ENCODE measurements around the gene BAK1. TPM values are rescaled to one million over a fixed set of nuclear protein-coding genes. Genes with fewer than 3 reads are reported as not detected.

Gene BAK1
- total RNA-seq, 1 experiment from 2014 or later: 40.0 TPM

- no peak overlapping the region for H2AK5ac ChIP-seq (ENCODE audit: insufficient read length, low read length)
- H3K23me2 ChIP-seq (ENCODE audit: insufficient read length, low read depth, low read length, poor library complexity, severe bottlenecking): no peaks in the 10 kb centered on the region
- no peak overlapping the region for H3K4me2 ChIP-seq (ENCODE audit: insufficient read depth, insufficient read length, low read length)
- H3K9ac ChIP-seq (ENCODE audit: extremely low read depth, insufficient read length, low read length): no peak overlapping the region
- H3K56ac ChIP-seq (ENCODE audit: insufficient read length, low read depth, low read length): no peak overlapping the region
- no peak overlapping the region for H3K4ac ChIP-seq (ENCODE audit: low read depth, low read length)
- H2BK15ac ChIP-seq (ENCODE audit: low read depth, low read length): no peak overlapping the region
- no peak overlapping the region for H3K14ac ChIP-seq (ENCODE audit: insufficient read depth, low read length)
- H2BK5ac ChIP-seq (ENCODE audit: insufficient read length, low read length): no peak overlapping the region
- no peaks in the 10 kb centered on the region for H4K20me1 ChIP-seq (ENCODE audit: control insufficient read depth, insufficient read depth, insufficient read length)
- H2BK12ac ChIP-seq (ENCODE audit: insufficient read length, low read depth, low read length): no peak overlapping the region
- no peak overlapping the region for H2AFZ ChIP-seq (ENCODE audit: low read length)
- H3K36me3 Mint-ChIP-seq (ENCODE audit: insufficient read depth in 1 of 3, low read depth in 3 of 3): no peaks in the 10 kb centered on the region
- no peak for DNase-seq
- no peak overlapping the region for H3K18ac ChIP-seq (ENCODE audit: insufficient read length, low read depth, low read length)
- no peak overlapping the region for H3K23ac ChIP-seq (ENCODE audit: insufficient read length, low read depth, low read length)
- H2BK20ac ChIP-seq (ENCODE audit: low read depth, low read length, poor library complexity, severe bottlenecking): no peak overlapping the region
- no CpG with 5 or more reads among the region's 8 CpGs for WGBS (ENCODE audit: extremely low coverage, insufficient read length, low lambda C conversion rate)
- H2BK120ac ChIP-seq (ENCODE audit: low read depth, low read length, poor library complexity, severe bottlenecking): no peak overlapping the region
- no peak overlapping the region for H4K91ac ChIP-seq (ENCODE audit: insufficient read length, low read depth, low read length)
- H3K9me3 Mint-ChIP-seq: no peaks in the 10 kb centered on the region
- H4K5ac ChIP-seq (ENCODE audit: insufficient read length, low read depth, low read length): no peak overlapping the region
- no peaks in the 10 kb centered on the region for H3K27me3 ChIP-seq (ENCODE audit: insufficient read depth, low read length)
- H3K79me1 ChIP-seq (ENCODE audit: insufficient read depth, low read depth, low read length, poor library complexity, severe bottlenecking): no peaks in the 10 kb centered on the region
- no peaks in the 10 kb centered on the region for H3K4me1 ChIP-seq (ENCODE audit: insufficient read depth, low read length)
- peaks cover 5 to 16% of the 10 kb centered on the region in 2 experiments for H3K4me1 Mint-ChIP-seq
- peak overlapping the region in 1 of 3 experiments; percentile 62; a peak in 1 of 7 replicates for H3K27ac Mint-ChIP-seq
- H3K79me2 ChIP-seq (ENCODE audit: insufficient read depth, low read length): no peaks in the 10 kb centered on the region
- H3K9me3 ChIP-seq (ENCODE audit: control insufficient read depth, low read depth, low read length): no peaks in the 10 kb centered on the region
- H3T11ph ChIP-seq (ENCODE audit: low read length): no peak overlapping the region
- H3K27me3 Mint-ChIP-seq (ENCODE audit: low read depth): no peaks in the 10 kb centered on the region; the same call in 1 of the 2 replicates
- TF ChIP-seq CTCF (conservative IDR thresholded peaks at IDR 0.05): no peak
- no peak overlapping the region for H4K8ac ChIP-seq (replicated peaks; ENCODE audit: insufficient read length, low read depth, low read length)
- no peak overlapping the region for H3K27ac ChIP-seq (ENCODE audit: insufficient read length, low read depth, low read length)
- H3K4me3 Mint-ChIP-seq: no peak overlapping the region; a peak in 1 of 5 replicates
These were observed 30.9 kb downstream of the BAK1 start for GRCh38 chr6:33549196-33549595.
